Right renal pelvis (tissue), 4 donors: ENCODE data around the gene RNU1-3. TPM values are rescaled to one million over a fixed set of nuclear protein-coding genes. Genes with fewer than 3 reads are reported as not detected.
"Not testable (repeated sequence)": the region's sequence is repeated elsewhere in the genome, so short reads cannot be mapped to it uniquely, and the experiment has no call there.

ENCODE experiments used
- DNase-seq, 4 donors: peaks; one replicate each; pipeline ENCODE4 v3.0.0-alpha.2; 2013; ENCODE audit warnings: low read depth in 4 of 4, low spot score in 3 of 4, missing footprints in 1 of 4
- polyA plus RNA-seq, 4 donors: library from polyadenylated mRNA; unstranded; fragments of 120-200 nt; gene quantifications; one replicate each; pipeline ENCODE4 v1.2.1, GENCODE V29; 2013; ENCODE audit not compliant: insufficient read length in 4 of 4

The RNU1-3 gene
- polyA plus RNA-seq, 4 donors, result not detected

GRCh38 chr1:16658234-16658633 is 8.5 kb downstream of the RNU1-3 start:
- not testable (repeated sequence) for DNase-seq

- DNase-seq, result not testable (repeated sequence)
Observed at GRCh38 chr1:16656981-16657683, 9.6 kb downstream of the RNU1-3 start.

- not testable (repeated sequence) for DNase-seq
Observed at GRCh38 chr1:16656574-16656973, 10.2 kb downstream of the RNU1-3 start.

GRCh38 chr1:16651560-16651959 is 15.2 kb downstream of the RNU1-3 start:
- DNase-seq, result not testable (repeated sequence)

GRCh38 chr1:16649960-16650359 is 16.8 kb downstream of the RNU1-3 start:
- DNase-seq, result not testable (repeated sequence)

- not testable (repeated sequence) for DNase-seq
Observed at GRCh38 chr1:16649390-16649789, 17.4 kb downstream of the RNU1-3 start.

- DNase-seq, result not testable (repeated sequence)
Observed at GRCh38 chr1:16648756-16649155, 18.0 kb downstream of the RNU1-3 start.

GRCh38 chr1:16648250-16648649 is 18.5 kb downstream of the RNU1-3 start:
- not testable (repeated sequence) for DNase-seq

GRCh38 chr1:16647179-16648176 is 19.3 kb downstream of the RNU1-3 start:
- not testable (repeated sequence) for DNase-seq

GRCh38 chr1:16646716-16647115 is 20.0 kb downstream of the RNU1-3 start:
- not testable (repeated sequence) for DNase-seq

GRCh38 chr1:16646061-16646664 is 20.6 kb downstream of the RNU1-3 start:
- DNase-seq, result not testable (repeated sequence)

- DNase-seq, result not testable (repeated sequence)
Observed at GRCh38 chr1:16645271-16646060, 21.3 kb downstream of the RNU1-3 start.

- peak; percentile 96 to 100 (median 100) for DNase-seq
Observed at GRCh38 chr1:16644482-16645270, 22.1 kb downstream of the RNU1-3 start.

- DNase-seq, result no peak
Observed at GRCh38 chr1:16644193-16644481, 22.6 kb downstream of the RNU1-3 start.

- DNase-seq, result not testable (repeated sequence)
Observed at GRCh38 chr1:16643476-16644192, 23.1 kb downstream of the RNU1-3 start.

- not testable (repeated sequence) for DNase-seq
Observed at GRCh38 chr1:16643001-16643411, 23.7 kb downstream of the RNU1-3 start.

- not testable (repeated sequence) for DNase-seq
Observed at GRCh38 chr1:16642025-16642966, 24.5 kb downstream of the RNU1-3 start.
